EL (cell line): ENCODE data around the gene NAP1L1.

Experiments used
- DNase-seq: peaks from one replicate; pipeline ENCODE4 v3.0.0-alpha.2; 2016

Gene NAP1L1

GRCh38 chr12:76037130-76038103 lies 47.1 kb downstream of the NAP1L1 start:
- DNase-seq: peak; percentile 80

DNA sequence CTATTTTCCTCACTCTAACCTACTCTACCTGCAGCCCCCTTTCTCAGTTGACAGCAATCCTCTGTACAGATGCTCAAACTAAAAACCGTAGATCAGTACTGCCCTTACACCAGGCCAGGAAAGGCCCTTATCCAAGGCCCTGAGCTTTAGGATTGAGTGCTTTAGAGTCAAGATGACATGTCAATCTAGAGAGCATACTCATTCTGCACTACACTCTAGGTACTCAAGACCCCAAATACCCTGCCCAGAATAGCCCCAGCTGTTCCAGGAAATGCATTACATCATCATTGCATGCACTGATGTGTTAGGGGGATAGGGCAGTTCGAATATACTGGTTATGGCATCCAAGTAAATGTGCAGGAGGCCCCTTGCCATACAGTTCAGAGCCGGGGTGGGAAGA lies 49.4 kb downstream of the NAP1L1 start:
- DNase-seq: no peak

DNA sequence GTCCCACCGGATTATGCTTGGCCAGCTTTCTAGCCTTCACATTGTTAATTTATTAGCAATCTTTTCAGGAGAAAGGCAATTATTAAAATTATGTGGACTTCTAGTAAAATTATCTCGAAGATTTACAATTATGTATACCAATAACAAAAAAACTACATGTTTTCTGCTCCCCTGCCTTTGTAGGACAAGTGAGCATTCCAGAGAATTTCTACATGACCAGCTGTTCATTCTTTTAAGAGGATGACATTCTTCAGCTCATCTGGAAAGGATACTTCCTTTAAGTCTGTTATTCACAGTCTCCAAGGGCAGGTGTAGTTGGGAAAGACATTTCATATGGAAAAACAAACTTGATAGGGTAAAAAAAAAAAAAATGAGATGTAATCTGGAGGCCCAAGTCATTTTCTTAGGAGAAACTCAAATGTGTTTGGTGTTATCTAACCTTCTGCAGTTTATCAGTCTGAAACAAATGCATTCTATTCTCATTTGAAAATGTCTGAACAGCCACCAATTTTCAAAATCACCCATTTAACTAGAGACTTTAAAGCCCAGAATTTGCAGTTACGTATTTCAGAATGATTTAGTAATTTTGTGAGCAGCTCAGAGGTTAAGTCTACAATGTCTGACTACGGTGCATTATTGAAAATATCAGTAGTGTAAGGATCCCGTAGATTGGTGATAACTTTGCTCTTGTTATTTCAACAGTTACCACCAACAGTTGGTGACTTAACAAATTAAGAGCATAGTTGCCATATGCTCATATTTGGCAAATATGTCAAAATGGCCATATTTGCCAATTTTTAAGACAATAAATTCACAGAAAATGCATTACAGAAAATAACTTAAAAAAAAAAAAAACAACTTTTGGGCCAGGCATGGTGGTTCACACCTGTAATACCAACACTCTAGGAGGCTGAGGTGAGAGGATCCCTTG lies 51.1 kb downstream of the NAP1L1 start:
- DNase-seq: peak; percentile 45

DNA sequence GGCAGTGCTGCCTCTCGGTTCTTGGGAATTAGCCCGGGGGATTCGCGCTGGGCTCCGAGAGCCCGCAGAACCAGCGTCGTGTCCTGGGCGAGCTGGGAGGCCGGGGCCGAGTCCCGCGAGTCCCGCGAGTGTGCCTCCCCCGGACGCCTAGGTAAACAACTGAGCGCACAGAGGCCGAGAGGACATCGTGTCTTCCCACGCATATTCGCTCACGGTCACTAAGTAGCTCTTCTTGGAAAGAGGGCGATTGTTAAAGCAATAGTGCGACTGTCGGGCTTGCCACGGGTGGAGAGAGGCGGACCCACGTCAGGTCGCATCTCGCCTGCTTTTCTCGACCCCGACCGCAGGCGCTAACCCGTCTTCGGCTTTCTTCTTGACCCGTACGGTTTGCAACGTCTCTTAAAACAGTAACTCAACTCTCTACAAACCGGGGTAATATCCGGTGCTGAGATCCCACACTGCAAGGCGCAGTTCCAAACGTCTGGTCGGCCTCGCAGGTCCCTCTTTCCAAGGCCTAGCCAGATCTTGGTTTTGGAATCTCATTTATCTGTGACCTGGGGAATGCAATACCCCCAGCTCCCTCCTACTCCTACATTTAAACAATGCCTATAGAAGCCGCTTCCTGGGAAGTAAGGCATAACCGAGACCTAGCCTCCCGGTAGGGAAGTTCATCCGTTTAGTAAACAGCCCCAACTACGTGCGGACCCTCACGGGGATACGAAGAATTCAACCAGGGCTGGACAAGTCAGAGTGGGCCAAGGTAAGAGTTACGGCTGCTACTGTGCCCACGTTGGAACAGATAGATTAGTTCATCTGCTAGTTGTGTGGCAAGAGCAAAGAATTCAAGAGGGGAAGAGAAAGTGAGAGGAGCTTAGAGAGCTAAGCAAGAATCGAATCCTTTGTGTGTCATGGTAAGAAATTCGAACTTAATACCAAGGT lies 52.2 kb downstream of the NAP1L1 start:
- DNase-seq: peak; percentile 61

DNA sequence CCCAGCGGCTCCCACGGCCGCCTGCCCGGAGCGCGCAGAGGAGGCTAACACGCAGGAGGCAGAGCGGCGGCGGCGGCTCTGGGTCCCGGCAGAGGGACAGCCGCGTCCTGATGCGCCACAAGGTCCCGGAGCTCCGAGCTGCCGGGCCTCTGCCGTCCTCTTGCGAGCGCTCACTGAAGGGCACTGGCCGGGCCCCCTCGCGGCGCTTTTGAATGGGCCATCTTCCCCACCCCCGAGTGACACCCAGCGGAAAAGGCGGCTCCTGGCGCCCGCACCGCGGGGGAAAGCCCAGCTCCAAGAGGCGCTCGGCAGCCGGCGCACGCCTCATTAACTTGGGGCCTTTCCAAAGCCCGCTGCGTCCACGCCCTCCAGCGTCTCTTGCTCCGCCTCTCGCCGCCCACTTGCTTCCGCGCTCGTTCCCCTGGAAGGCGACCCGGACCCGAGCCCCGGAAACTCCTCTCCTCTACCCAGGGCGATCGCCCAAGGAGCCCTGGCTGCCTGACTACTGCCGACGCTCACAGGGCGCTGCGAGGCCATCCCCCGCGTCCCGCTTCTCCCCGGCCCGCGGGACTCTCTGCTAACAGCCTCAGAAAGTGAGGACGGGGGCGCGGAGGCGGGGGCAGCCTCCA lies 53.0 kb downstream of the NAP1L1 start, which contains the start of gene PHLDA1:
Gene PHLDA1 (minus strand): TSS at position 363 of the 629 bp plus-strand sequence.
- peak; percentile 98 for DNase-seq

DNA sequence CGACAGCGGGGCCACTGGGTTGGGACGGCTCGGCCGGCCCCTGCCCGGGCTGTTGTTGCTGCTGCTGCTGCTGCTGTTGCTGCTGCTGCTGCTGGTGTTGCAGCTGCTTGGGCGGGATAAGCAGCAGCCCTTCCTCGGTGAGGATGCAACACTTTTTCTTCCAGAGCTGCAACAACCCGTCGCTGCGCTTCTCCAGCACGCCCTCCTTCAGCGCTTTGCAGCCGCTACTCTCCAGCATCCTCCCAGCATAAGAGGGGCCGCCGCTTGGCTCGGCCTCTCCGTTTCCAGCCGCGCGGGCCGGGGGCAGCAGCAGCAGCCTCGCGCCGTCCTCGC lies 53.4 kb downstream of the NAP1L1 start:
- DNase-seq: no peak

DNA sequence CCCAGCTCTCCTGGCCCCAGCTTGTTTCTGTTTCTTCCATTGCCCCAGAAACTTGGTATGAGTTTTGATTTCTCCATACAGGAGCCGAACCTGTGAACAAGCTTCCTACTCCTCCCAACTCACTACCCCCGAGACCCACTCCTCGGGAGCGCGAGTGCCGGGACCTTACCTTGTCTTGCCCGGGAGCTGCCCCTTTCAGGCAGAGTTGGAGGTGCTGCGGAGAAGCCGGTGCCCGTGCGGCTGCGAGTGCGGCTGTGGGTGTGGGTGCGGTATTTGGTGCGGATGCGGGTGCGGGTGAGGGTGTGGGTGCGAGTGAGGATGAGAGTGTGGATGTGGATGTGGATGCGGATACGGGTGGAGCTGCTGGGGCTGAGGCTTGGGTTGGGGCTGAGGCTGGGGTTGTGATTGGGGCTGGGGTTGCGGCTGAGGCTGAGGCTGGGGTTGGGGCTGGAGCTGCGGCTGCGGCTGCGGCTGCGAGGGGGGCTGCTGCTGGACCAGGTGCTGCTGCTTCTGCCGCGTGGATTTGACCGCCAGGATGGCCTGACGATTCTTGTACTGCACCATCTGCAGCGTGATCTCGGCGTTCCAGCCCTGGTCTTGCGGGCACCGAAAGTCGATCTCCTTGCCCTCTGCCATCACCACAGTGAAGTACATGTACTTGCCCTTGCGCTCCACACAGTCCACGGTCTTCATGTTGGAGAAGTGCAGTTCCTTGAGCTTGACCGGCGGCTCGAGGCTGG lies 54.0 kb downstream of the NAP1L1 start:
- DNase-seq: peak; percentile 48

DNA sequence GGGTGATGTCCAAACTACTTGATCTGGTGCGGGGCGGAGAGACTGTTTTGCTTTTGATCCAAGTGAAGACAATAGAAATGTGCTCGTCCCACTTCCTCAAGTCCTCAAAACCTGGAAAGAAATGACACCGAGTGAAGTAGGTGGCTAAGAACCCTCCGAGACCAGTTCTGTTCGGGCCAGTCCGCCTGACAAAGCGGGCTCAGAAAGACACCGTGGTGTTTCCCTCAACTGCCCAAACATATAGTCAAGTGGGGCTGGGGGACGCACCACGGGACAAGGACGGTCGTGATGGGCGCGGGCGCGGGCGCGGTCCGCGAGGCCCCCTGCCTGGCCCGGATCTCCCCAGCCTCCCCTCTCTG lies 54.5 kb downstream of the NAP1L1 start:
- peak; percentile 51 for DNase-seq

DNA sequence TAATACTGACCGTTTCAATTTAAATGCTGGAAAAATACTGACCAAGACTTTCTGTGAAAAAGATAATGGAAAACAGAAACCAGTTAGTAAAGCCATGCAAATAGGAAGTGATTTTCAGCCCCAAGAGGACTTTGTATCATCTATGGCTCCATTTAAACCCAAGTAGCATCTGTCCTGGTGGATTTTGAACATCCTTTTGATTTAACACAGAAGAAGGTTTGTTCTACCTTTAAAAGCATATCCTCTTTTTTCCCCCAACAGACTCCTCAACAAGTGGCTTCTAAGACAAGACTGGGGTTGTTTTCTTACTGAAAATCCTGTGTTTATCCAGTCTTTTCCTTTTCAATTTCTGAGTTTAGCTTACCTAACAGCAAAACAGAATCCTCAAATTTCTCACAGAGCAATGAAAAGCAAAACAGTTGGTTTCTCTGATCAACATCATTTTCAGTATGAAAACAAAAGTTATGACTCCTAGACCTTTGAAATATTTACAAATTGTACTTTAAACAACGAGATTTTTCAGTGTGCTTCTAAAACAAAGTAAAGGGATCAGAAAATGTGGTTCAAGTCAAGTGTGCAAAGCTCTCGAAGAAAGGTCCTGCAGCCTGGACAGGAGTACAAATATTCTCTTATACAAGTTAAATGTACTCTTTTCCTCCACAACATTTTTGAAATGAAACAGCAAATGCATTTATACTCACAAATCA lies 55.8 kb downstream of the NAP1L1 start:
- no peak for DNase-seq

DNA sequence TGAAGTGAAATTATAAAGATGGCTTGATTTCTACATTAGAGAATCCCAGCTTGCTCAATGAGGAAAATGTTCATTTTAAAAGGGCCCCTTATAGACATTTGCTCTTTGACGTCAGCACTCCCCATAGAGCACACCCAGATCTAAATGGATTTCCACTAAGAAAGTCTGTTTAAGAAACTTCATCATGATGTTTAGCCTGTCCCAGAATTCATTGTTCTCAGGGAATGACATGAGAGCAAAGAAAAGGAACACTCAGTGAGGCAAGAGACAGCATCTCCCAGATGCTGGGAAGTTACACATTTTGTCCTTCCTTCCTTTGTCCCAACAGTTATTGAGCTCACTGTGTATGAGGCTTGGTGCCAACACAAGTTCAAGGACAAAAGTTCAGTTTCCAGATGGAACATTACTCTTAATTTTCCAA lies 57.8 kb downstream of the NAP1L1 start:
- DNase-seq: no peak

- DNase-seq: peak; percentile 25
Observed at GRCh38 chr12:76025601-76026575, 58.6 kb downstream of the NAP1L1 start.

GRCh38 chr12:76024942-76025600 lies 59.4 kb downstream of the NAP1L1 start:
- DNase-seq: peak; percentile 72

GRCh38 chr12:76024102-76024781 lies 60.2 kb downstream of the NAP1L1 start:
- no peak for DNase-seq

GRCh38 chr12:76023069-76023690 lies 61.3 kb downstream of the NAP1L1 start:
- no peak for DNase-seq

DNA sequence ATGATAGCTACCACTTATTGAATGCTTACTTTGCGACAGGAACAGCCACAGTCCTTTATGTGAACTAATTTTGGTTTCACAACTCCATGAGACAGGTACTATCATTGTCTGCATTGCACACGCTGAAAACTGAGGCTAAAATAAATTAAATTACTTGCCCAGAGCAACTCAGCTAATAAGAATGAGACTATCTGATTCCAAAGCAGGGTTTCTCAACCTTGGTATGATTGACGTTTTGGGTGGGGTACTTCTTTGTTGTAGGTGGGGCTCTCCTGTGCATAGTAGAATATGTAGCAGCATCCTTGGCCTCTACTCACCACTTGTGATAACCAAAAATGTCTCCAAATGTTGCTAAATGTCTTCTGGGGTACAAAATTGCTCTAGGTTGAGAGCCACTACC lies 62.0 kb downstream of the NAP1L1 start:
- DNase-seq: no peak

GRCh38 chr12:76020731-76021672 lies 63.5 kb downstream of the NAP1L1 start:
- peak; percentile 96 for DNase-seq
